ENCODE measurements around the gene DDR1. TPM values are rescaled to one million over a fixed set of nuclear protein-coding genes. Genes with fewer than 3 reads are reported as not detected.

DDR1 gene
- total RNA-seq, 1 donor from 2014 or later = 146 TPM

- Mint-ChIP-seq H3K27ac (ENCODE audit: unreplicated experiment) (no peak overlapping the region), H3K27me3 (ENCODE audit: unreplicated experiment) (no peaks in the 10 kb centered on the region), H3K36me3 (ENCODE audit: unreplicated experiment) (no peaks in the 10 kb centered on the region), H3K4me3 (ENCODE audit: unreplicated experiment) (no peak overlapping the region), H3K4me1 (ENCODE audit: unreplicated experiment) (peaks cover 63% of the 10 kb centered on the region), H3K9me3 (ENCODE audit: unreplicated experiment) (no peaks in the 10 kb centered on the region)
- DNase-seq (ENCODE audit: extremely low spot score, unreplicated experiment) = no peak
- no peak for TF ChIP-seq CTCF (IDR thresholded peaks at IDR 0.05)
Observed at GRCh38 chr6:30841644-30842504, 42.4 kb upstream of the DDR1 start.

GRCh38 chr6:30842754-30843610 lies 41.3 kb upstream of the DDR1 start:
- Mint-ChIP-seq H3K4me3 (ENCODE audit: unreplicated experiment) (no peak overlapping the region), H3K27me3 (ENCODE audit: unreplicated experiment) (no peaks in the 10 kb centered on the region)
- DNase-seq (ENCODE audit: extremely low spot score, unreplicated experiment) = no peak

DNA sequence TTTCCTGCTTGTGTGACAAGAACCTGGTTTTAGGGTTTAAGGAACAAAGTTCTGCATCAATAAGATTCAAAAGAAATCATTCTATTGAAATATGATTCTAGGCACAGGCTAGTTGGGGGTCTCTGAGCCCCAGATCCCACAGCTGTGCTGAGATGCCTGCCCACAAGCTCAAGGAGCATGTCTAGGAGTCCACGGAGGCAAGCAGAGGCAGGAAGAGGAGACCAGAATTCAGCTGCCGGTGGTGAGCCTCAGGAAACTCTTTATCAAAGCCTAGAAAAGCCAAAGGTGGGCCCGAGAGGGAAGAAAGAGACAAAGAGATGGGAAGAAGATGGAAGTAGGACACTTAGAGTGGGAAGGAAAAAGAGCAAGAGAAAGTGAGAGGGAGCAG lies 40.7 kb upstream of the DDR1 start:
- no peaks in the 10 kb centered on the region for H3K27me3 Mint-ChIP-seq (ENCODE audit: unreplicated experiment)
- no peaks in the 10 kb centered on the region for H3K9me3 Mint-ChIP-seq (ENCODE audit: unreplicated experiment)
- no peak for DNase-seq (ENCODE audit: extremely low spot score, unreplicated experiment)
- no peak for TF ChIP-seq CTCF (IDR thresholded peaks at IDR 0.05)
- H3K4me3 Mint-ChIP-seq (ENCODE audit: unreplicated experiment) = no peak overlapping the region
- peaks cover 56% of the 10 kb centered on the region for H3K4me1 Mint-ChIP-seq (ENCODE audit: unreplicated experiment)
- H3K36me3 Mint-ChIP-seq (ENCODE audit: unreplicated experiment) = no peaks in the 10 kb centered on the region
- peak overlapping the region; percentile 67 for H3K27ac Mint-ChIP-seq (ENCODE audit: unreplicated experiment)

More at GRCh38 chr6:30842754-30843610, 41.3 kb upstream of the DDR1 start:
- no peaks in the 10 kb centered on the region for H3K9me3 Mint-ChIP-seq (ENCODE audit: unreplicated experiment)
- H3K27ac Mint-ChIP-seq (ENCODE audit: unreplicated experiment) = peak overlapping the region; percentile 67
- H3K4me1 Mint-ChIP-seq (ENCODE audit: unreplicated experiment) = peaks cover 56% of the 10 kb centered on the region
- no peak for TF ChIP-seq CTCF (IDR thresholded peaks at IDR 0.05)
- no peaks in the 10 kb centered on the region for H3K36me3 Mint-ChIP-seq (ENCODE audit: unreplicated experiment)

- Mint-ChIP-seq H3K9me3 (ENCODE audit: unreplicated experiment) (no peaks in the 10 kb centered on the region), H3K4me3 (ENCODE audit: unreplicated experiment) (no peak overlapping the region), H3K27ac (ENCODE audit: unreplicated experiment) (peak overlapping the region; percentile 67), H3K36me3 (ENCODE audit: unreplicated experiment) (no peaks in the 10 kb centered on the region), H3K27me3 (ENCODE audit: unreplicated experiment) (no peaks in the 10 kb centered on the region), H3K4me1 (ENCODE audit: unreplicated experiment) (peaks cover 53% of the 10 kb centered on the region)
- DNase-seq (ENCODE audit: extremely low spot score, unreplicated experiment) = no peak
- peak; percentile 26 for TF ChIP-seq CTCF (IDR thresholded peaks at IDR 0.05)
Observed at GRCh38 chr6:30844118-30844535, 40.2 kb upstream of the DDR1 start.

DNA sequence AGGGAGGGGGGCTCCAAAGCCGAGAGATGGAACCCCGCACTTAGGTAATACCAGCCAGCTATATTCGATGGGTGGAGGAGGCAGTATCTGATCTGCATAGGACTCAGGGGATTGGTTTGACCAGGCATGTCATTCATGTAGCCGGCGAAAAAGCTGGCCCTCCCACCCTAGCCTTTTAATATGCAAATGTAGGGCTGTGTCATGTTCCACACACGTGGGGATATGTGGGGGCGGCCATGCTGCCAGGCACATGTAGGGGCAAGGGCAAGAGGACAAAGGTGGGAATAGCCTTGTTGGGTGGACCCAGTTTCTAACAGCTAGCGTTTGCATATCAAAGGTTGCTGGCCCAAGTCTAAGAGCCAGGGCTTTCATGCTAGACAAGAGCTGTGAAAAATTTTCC lies 39.1 kb upstream of the DDR1 start:
- Mint-ChIP-seq H3K4me3 (ENCODE audit: unreplicated experiment) (no peak overlapping the region), H3K27ac (ENCODE audit: unreplicated experiment) (no peak overlapping the region), H3K9me3 (ENCODE audit: unreplicated experiment) (no peaks in the 10 kb centered on the region), H3K27me3 (ENCODE audit: unreplicated experiment) (no peaks in the 10 kb centered on the region), H3K4me1 (ENCODE audit: unreplicated experiment) (peaks cover 56% of the 10 kb centered on the region), H3K36me3 (ENCODE audit: unreplicated experiment) (no peaks in the 10 kb centered on the region)
- no peak for DNase-seq (ENCODE audit: extremely low spot score, unreplicated experiment)
- TF ChIP-seq CTCF (IDR thresholded peaks at IDR 0.05) = no peak
